ENCODE measurements around the gene NLRC5.

NLRC5 gene

DNA sequence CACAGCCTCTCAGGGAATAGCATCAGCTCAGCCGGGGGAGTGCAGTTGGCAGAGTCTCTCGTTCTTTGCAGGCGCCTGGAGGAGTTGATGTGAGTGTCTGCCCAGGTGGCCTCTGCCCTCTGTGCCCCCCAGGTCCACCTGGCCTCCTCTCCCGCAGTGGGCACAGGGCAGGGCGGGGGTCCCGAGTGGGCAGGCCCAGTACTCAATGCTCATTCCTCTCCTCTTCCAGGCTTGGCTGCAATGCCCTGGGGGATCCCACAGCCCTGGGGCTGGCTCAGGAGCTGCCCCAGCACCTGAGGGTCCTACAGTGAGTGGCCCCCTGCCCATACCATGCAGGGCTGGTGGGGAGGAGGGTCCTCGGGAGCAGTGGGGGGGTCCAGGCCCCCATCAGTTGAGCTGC is 88.4 kb downstream of the NLRC5 start:
- Histone ChIP-seq H3K27ac (ENCODE audit: extremely low read depth, low read depth, low read length) (no peak overlapping the region), H3K4me3 (ENCODE audit: low read depth, low read length) (no peak overlapping the region), H3K36me3 (ENCODE audit: control insufficient read depth in 2 of 2, insufficient read depth in 1 of 2, low read length in 2 of 2) (no peaks in the 10 kb centered on the region), H3K9me3 (ENCODE audit: control insufficient read depth, insufficient read depth, low read depth, low read length) (no peaks in the 10 kb centered on the region), H3K4me1 (ENCODE audit: control insufficient read depth, insufficient read depth, low read length) (no peaks in the 10 kb centered on the region)
- ChIA-PET CTCF (interaction anchor here (1.2 to 2.0 kb wide), 2 partner anchors 113 to 345 kb away, joined by 3 to 7 read pairs; no protein-coding TSS in a partner anchor), POLR2A (no interaction called here)
- no peak for TF ChIP-seq ZNF548 (tag by site-specific recombination; IDR thresholded peaks at IDR 0.05)

- TF ChIP-seq ZNF768 (tag by site-specific recombination; IDR thresholded peaks at IDR 0.05) (peak; percentile 45; the same call in 1 of the 2 replicates), KLF10 (tag by site-specific recombination; IDR thresholded peaks at IDR 0.05) (no peak)
- no peak overlapping the region for H3K27ac ChIP-seq (ENCODE audit: extremely low read depth, low read depth, low read length)
- POLR2A ChIA-PET: no interaction called here
- no peaks in the 10 kb centered on the region for H3K36me3 ChIP-seq (ENCODE audit: control insufficient read depth in 2 of 2, insufficient read depth in 1 of 2, low read length in 2 of 2)
- no peak overlapping the region for H3K4me3 ChIP-seq (ENCODE audit: low read depth, low read length)
- H3K4me1 ChIP-seq (ENCODE audit: control insufficient read depth, insufficient read depth, low read length): no peaks in the 10 kb centered on the region
- CTCF ChIA-PET: no interaction called here
- no peaks in the 10 kb centered on the region for H3K9me3 ChIP-seq (ENCODE audit: control insufficient read depth, insufficient read depth, low read depth, low read length)
Measured at GRCh38 chr16:57081744-57082143, 92.4 kb downstream of the NLRC5 start.

GRCh38 chr16:57082664-57083063 is 93.3 kb downstream of the NLRC5 start:
- Histone ChIP-seq H3K36me3 (ENCODE audit: control insufficient read depth in 2 of 2, insufficient read depth in 1 of 2, low read length in 2 of 2) (no peaks in the 10 kb centered on the region), H3K27ac (ENCODE audit: extremely low read depth, low read depth, low read length) (no peak overlapping the region), H3K4me1 (ENCODE audit: control insufficient read depth, insufficient read depth, low read length) (no peaks in the 10 kb centered on the region), H3K4me3 (ENCODE audit: low read depth, low read length) (no peak overlapping the region), H3K9me3 (ENCODE audit: control insufficient read depth, insufficient read depth, low read depth, low read length) (no peaks in the 10 kb centered on the region)
- TF ChIP-seq ZNF664 (tag by site-specific recombination; IDR thresholded peaks at IDR 0.05) (no peak), ZXDB (tag by site-specific recombination; IDR thresholded peaks at IDR 0.05) (no peak), KLF10 (tag by site-specific recombination; IDR thresholded peaks at IDR 0.05) (no peak), ZNF548 (tag by site-specific recombination; IDR thresholded peaks at IDR 0.05) (no peak), ZSCAN23 (tag by site-specific recombination; IDR thresholded peaks at IDR 0.05) (no peak), ZNF362 (tag by site-specific recombination; IDR thresholded peaks at IDR 0.05) (no peak), GLI4 (tag by site-specific recombination; IDR thresholded peaks at IDR 0.05) (no peak), TRIM28 (IDR thresholded peaks at IDR 0.05; ENCODE audit: borderline replicate concordance, low read length) (no peak)
- TF ChIP-seq, protein P1, sequence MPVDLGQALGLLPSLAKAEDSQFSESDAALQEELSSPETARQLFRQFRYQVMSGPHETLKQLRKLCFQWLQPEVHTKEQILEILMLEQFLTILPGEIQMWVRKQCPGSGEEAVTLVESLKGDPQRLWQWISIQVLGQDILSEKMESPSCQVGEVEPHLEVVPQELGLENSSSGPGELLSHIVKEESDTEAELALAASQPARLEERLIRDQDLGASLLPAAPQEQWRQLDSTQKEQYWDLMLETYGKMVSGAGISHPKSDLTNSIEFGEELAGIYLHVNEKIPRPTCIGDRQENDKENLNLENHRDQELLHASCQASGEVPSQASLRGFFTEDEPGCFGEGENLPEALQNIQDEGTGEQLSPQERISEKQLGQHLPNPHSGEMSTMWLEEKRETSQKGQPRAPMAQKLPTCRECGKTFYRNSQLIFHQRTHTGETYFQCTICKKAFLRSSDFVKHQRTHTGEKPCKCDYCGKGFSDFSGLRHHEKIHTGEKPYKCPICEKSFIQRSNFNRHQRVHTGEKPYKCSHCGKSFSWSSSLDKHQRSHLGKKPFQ (tag by site-specific recombination; IDR thresholded peaks at IDR 0.05): no peak
- TF ChIP-seq, protein P2, sequence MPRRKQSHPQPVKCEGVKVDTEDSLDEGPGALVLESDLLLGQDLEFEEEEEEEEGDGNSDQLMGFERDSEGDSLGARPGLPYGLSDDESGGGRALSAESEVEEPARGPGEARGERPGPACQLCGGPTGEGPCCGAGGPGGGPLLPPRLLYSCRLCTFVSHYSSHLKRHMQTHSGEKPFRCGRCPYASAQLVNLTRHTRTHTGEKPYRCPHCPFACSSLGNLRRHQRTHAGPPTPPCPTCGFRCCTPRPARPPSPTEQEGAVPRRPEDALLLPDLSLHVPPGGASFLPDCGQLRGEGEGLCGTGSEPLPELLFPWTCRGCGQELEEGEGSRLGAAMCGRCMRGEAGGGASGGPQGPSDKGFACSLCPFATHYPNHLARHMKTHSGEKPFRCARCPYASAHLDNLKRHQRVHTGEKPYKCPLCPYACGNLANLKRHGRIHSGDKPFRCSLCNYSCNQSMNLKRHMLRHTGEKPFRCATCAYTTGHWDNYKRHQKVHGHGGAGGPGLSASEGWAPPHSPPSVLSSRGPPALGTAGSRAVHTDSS (tag by site-specific recombination; IDR thresholded peaks at IDR 0.05): no peak
- ChIA-PET CTCF (interaction anchor here (1.5 to 3.1 kb wide), 4 partner anchors 14 to 339 kb away, joined by 4 to 24 read pairs (median 16); no protein-coding TSS in a partner anchor), POLR2A (no interaction called here)

DNA sequence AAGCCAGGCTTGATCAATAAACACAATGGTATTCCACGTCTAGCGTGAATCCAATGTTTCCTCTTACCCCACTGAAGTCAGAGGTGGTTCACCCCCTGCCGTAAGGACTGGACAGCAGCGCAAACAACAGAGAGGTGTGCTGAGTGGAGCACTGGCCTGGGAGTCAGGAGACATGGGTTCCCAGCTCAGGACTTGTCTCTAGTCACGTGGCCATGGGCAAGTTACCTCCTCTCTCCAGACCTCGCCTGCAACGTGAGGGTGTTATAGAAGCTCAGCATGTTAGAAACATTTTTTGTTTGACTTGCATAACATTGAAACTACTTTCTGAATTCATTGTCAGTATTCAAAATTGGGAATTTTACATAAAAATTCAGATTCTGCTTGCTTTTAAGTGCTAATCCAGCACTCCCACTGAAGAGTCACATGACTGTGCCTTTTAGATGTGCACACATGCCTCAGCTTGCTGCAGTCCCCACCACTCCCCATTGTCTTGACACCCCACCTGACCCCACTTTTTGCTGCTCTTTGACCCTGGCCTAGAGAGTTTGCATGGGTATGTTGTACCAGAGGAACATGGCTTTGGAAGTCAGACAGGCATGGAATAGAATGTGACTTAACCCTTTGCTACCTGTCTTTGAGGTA is 94.2 kb downstream of the NLRC5 start:
- H3K27ac ChIP-seq (ENCODE audit: extremely low read depth, low read depth, low read length): no peak overlapping the region
- no peaks in the 10 kb centered on the region for H3K9me3 ChIP-seq (ENCODE audit: control insufficient read depth, insufficient read depth, low read depth, low read length)
- no peak for TF ChIP-seq REPIN1 (tag by site-specific recombination; IDR thresholded peaks at IDR 0.05; ENCODE audit: low read depth)
- no peak for TF ChIP-seq ZNF37A (tag by site-specific recombination; IDR thresholded peaks at IDR 0.05)
- no peak for TF ChIP-seq ZNF707 (tag by site-specific recombination; IDR thresholded peaks at IDR 0.05)
- H3K4me3 ChIP-seq (ENCODE audit: low read depth, low read length): no peak overlapping the region
- CTCF ChIA-PET: interaction anchor here (0.6 to 3.1 kb wide), 28 partner anchors 9 to 734 kb away, joined by 3 to 24 read pairs (median 4); partner anchors contain the start of gene CPNE2
- POLR2A ChIA-PET: no interaction called here
- H3K36me3 ChIP-seq (ENCODE audit: control insufficient read depth in 2 of 2, insufficient read depth in 1 of 2, low read length in 2 of 2): no peaks in the 10 kb centered on the region
- no peaks in the 10 kb centered on the region for H3K4me1 ChIP-seq (ENCODE audit: control insufficient read depth, insufficient read depth, low read length)
